Astrocyte (in vitro differentiated cells and primary cell): ENCODE data around the gene C21orf58.

Experiments used
- CTCF ChIP-seq: IDR thresholded peaks from 2 replicates; pipeline ENCODE4 v1.5.1; 2011; ENCODE audit warnings: low read depth, mild to moderate bottlenecking, inconsistent platforms, low read length, moderate library complexity; ENCODE audit not compliant: insufficient read depth
- EZH2 ChIP-seq: IDR thresholded peaks from 2 replicates; pipeline ENCODE4 v1.6.1; 2012; ENCODE audit warnings: mild to moderate bottlenecking, low read length, inconsistent platforms; ENCODE audit not compliant: insufficient read depth

- TF ChIP-seq CTCF (no peak), EZH2 (no peak)
Observed at GRCh38 chr21:46312949-46313348, 10.7 kb downstream of the C21orf58 start.
